IPS-NIHi11 (cell line): ENCODE data around the gene ERC2.

ENCODE experiments used
- DNase-seq: peaks from one replicate; pipeline ENCODE4 v3.0.0; 2012; ENCODE audit warnings: mixed read lengths, low spot score

Gene ERC2

DNA sequence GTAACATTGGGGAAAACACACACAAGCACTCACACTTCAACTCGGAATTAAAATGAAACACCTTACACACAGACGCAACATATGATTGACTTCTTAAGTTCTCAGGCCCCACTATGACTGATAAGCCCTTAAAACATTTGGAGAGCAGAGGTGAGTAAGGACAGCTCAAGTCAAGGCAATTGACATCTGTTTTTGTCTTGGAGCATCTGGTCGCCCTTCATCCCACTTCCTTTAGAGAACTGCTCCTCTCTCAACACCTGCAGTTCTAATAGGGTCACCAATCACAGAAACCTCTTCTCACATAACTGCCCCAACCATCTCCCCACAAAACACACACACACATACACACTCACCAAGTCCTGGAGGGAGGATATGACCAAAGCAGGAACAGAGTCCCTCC, 43.4 kb downstream of the ERC2 start:
- DNase-seq: no peak

DNA sequence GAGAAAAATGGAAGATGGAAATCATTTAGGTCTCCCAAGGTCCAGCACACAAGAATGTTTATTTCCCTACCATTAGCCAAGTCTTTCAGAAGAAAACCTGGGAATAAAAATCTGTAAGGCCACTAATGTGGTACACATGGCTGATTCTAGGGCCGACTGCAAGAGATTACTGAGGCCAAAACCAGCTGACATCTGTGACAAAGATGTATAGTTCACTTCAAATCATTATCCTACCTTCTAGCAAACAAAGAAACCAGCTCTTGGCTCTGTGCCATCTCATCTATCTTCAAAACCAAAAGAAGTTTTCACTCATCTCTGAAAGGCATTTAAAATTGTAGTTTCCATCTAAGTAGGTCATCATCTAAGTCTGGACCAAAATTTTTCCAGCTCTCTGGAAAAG, 43.9 kb downstream of the ERC2 start:
- no peak for DNase-seq

DNA sequence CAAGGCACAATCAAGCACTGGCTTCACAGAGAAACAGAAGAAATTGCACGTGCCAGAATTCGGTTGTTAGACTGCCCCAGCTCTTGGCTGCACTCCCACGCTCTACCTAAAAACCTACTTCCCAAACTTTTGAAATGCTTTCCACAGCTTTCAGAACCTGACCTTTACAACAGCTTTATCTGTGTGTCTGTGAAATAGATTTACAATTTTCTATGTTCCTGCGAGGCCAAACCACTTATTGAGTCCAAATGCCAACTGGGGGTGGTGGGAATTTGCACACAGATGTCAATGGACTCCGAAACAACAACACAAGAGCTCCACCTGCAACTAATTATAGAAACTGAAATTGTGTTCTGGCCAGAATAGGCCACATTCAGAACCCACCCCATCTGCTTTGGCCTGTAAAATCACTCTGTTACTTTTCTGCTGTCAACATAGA, 44.6 kb downstream of the ERC2 start:
- no peak for DNase-seq

DNA sequence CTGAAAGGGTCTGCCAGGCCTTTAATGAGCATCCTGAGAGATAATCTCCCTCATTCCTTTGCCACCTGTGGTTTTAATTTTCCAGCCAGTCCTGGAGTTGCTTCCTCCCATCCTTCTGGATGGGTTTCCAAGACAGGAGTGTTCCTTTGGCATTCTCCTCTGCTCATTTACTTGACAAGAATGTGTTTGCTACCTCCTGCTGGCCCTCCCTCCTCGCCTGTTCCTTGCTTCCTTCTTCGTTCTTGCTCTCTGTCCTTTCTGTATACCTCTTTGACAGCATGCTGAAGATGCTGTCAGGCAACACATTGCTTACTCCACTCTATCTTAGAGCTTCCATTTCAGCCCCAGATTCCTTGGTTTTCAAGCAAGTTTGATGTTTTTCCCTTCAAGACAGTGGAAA, 46.0 kb downstream of the ERC2 start:
- no peak for DNase-seq

DNA sequence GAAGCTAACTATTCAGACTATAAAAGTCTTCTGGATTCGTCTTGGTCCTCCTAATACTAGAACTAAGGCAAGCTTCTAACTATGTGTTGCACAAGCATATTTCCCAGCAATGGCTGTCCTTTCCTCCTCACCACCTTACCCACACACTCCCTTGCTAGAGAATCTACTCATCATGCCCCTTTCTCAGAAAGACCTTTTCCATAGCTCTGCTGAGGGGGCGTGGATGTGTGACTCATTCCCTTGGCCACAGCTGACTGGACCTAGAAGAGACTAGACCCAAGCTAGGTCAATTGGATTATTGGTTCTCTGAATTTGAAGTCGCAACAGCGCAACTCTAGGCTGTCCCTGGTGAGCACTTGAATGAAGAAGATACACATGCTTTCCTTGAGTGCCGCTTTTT, 47.1 kb downstream of the ERC2 start:
- no peak for DNase-seq

DNA sequence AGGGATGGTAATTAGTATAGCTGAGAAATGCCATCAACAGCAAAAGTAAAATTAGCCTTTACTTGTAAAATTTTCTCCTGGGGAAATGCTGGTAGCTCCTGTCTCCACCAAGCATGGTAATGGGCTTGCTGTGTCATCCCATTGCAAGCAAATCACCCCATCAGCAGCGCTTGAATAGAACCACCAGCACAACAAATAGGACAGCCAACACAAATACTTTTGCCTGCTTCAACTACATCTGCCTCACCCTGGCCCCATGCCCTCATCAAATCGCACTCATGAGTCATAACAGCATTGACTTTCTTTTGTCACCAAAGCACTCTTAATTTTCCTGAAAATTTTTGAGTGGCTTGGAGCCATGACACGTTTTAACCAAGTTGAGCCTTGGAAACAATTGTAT, 52.6 kb downstream of the ERC2 start:
- DNase-seq: no peak

DNA sequence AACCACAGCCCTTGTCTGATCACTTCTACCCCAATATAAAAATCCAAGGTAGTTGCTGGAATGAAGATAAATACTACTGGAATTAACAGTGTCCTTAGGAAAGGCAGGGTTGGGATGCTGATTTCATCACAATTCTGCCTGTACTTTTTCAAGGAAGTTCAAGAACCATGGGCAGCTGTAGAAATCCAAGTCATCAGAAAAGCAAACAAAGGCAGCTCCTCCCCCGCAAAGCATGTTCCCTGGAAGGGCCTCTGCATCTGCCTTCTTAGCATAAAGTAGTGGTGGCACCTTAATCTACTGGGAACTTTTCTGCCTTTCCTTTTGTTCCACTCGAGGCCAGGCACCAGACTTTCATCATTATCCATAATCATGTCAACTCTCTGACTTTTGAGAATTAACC, 54.4 kb downstream of the ERC2 start:
- DNase-seq: no peak

DNA sequence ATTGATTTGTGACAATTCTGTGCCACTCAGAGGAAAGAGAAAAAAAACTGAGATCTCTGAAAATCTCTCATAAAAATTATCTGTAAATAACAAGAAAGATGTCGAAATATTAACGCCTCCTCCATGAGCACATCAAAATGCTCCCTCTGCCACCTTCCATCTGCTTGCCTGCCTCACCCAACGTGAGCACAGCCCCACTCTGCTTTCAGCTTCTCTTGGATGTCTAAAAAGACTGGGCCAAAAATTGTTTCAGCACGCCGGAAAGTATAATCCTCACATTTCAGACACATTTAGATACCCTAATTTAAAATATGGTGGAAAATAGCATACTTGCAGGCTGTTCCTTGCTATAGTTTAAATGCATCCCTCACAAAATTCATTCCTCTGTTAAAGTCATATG, 57.1 kb downstream of the ERC2 start:
- DNase-seq: no peak

DNA sequence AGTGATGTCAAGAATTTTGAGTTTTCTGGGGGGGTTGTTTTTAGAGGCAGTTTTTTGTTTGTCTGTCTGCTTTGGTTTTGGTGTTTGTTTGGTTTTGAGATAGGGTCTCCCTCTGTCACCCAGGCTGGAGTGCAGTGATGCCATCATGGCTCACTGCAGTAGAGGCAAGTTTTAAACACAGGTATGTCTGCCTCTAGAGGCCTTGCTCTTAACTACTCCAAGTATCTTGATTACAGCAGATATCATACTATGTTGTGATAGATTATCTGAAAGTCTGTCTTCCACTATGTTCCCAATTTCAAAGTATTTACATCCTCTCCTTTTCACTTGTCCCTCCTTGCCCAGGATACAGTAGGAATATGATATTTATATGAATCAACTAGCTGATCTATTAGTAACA, 57.7 kb downstream of the ERC2 start:
- no peak for DNase-seq

DNA sequence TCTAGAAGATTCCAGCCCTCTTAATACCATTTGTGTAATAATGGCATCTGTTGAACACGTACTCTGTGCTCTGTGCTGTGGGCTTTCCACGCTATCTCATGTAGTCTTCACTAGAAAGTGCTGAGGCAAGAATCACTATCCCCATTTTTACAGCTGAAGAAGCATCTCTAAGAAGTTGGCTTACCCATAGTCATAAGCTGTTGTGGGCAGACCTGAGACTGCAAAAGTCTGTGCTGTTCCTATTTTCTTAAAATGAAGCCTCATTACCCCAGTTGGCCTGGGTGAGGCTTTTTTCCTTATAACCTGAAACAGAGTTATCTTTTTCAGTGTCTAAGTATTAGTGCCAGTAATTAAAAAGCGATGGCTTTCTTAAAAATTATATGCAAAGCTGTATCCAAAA, 58.5 kb downstream of the ERC2 start:
- DNase-seq: no peak

DNA sequence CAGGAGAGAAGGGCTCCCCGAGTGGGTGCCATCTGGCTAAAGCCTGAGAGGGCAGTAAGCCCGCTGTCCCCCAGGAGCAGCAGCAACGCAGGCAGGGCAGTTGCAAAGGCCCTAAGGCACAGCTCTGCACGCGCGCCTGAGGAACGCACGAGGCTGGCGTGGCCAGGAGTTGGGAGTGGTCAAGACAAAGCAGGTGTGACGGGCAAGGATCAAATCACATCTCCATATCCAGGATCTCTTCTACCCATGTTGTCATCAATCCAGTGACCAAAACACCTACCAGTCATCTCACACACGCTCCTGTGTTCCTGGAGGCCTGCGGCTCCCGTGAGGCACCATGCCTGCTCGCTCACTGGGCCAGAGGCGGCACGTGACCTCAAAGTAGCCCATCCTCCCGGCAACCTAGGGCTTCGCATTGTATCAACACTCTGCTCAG, 59.5 kb downstream of the ERC2 start:
- DNase-seq: no peak

DNA sequence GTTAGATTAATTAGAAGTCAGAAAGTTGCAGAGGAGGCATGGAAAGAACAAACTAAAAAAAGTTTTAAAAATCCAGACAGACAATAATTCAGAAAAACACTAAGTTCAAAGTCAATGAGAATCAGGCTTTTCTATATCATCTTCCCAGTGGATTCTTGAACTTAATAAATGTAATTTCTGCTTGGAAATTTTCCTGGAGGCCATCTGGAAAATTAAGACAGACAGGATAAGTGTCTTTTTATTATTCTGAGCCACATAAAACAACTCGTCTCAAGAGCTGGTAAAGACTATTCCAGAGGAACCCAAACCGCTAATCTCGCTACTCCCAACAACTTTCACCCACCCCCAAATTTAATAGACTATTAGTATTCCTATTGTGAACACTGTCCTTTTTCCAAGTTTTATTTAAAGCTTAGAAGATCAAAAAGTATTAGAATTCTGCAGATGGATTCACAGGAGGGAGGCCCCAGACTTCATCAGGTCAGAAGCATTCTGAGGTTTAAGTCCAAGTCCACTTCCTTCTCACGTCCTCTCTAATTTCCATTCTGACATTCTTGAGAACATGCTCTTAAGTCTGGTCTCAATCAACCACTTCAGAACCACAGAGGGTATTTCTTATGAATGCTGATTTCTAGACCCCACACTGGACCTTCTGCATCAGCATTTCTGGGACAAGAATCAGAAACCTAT, 61.3 kb downstream of the ERC2 start:
- no peak for DNase-seq

DNA sequence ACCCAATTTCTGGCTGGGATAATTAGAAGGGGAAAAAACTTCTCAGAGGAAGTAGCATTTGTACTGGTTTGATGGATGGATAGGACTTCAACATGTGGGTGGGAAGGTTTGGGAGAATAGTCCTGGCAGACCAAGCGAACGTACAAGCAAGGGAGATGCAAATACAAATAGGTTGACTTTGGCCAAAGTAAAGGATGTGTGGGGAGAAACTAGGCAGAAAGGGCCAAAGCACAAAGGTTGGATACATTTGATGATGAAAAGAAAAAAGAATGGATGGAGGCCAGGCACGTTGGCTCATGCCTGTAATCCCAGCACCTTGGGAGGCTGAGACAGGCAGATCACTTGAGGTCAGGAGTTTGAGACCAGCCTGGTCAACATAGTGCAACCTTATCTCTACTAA, 63.4 kb downstream of the ERC2 start:
- DNase-seq: no peak

DNA sequence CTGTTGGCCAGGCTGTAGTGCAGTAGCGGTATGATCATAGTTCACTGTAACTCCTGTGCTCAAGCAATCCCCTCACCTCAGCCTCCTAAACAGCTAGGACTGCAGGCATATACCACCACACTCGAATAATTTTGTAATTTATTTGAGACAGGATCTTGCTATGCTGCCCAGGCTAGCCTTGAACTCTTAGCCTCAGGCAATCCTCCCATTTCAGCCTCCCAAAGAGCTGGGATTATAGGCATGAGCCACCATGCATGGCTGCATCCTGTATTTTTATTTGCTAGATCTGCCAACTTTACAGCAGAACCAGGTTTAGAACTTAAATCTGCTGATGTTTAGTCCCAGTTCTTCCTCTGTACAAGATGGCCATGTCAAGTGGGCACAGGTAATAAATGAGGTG, 69.6 kb downstream of the ERC2 start:
- DNase-seq: no peak

DNA sequence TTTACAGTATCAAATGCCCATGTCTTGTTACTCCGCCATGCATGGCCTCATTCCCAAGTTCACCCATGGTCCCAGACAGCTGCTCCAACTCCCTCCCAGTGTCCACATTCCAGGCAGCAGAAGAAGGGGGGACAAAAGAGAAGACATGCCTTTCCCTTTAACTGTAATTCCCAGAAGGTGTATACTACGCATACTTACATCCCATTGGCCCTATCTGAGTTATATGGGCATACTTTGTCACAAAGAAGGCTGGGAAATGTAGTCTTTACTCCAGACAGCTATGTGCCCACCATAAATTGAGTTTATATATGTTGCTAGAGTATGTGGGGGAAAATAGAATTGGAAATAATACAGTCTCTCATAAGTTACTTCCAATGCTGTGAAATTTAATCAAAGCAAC, 70.5 kb downstream of the ERC2 start:
- no peak for DNase-seq

DNA sequence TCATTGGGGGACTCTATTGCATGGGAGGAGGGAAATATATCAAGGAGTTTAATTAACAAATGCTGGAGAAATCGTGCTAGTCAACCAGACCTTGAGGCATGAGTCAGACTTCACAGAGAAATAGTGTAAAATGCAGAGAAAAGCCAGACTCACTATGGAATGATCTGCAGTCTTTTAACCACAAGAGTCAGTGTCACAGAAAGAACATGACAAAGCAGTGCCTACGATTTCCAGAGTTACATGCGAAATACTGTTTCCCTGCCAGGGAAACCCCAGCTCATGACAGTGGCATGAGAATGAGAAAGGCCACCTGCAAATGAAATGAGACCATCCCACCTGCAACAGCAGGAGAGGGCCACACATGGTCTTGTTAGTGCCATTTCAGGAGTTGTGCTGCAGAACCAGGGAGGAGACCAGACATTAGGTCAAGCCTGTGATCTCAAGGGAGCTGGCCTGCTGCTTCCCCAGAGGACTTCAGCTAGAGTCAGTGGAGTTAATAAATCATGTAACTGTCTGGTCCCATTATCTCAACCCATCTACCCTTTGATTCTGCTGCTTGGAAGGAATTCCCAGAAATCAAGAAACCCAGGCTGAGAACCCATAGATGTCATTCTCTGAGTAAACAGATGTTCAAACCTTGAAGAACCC, 79.0 kb downstream of the ERC2 start:
- no peak for DNase-seq

DNA sequence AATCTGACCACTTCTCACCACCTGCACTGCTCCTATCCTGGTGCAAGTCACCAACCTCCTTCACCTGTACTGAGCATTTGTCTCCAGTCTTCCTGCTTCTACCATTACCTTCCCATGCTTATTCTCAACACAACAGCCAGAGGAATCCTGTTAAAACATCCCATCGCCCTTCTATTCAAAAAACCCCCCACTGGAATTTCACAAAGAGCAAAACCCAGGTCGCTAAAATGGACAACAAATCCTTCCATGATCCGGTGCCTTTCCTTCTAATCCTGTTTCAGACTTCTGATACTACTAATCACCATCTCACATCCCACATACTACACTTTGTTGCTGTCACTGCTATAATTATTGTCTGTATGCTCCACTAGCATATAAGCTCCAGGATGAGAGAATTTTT, 85.2 kb downstream of the ERC2 start:
- DNase-seq: no peak

DNA sequence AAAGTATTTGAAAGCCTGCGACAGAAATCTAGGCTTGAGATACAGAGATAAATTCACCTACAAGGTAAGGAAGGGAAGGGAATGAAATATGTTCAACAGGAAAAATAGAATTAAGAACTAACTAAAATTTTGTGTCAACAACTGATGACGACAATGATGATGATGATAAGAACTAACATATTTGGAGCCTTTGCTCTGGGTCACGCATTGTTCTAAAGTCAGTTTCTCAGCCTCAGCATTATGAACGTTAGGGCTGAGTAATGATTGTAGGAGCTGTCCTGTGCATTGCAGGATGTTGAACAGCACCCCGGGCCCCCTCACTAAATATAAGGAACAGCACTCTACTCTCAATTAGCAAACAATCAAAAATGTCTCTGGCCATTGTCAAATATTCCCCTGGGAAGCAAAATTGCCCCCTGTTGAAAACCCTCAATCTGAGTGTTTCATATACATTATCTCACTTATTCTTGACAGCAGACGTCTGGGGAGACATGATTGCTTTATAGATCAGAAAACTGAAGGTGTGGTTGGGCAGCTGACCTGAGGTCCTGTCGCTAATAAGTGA, 88.5 kb downstream of the ERC2 start:
- no peak for DNase-seq

DNA sequence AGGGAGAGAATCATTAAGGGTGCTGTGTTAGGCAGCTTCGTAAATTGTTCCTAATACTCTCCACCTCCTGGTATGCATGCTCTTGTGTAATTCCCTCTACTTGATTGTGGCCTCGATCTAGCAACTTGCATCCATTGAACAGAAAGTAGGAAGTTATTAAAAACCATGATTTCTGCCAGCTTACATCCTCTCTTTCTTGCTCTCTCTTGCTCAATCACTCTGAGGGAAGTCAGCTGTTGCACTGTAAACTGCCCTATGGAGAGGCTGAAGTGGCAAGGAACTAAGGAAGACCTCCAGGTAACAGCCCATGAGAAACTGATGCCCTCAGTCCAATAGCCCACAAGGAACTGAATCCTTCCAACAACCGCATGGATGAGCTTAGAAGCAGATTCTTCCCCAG, 92.6 kb downstream of the ERC2 start:
- no peak for DNase-seq

DNA sequence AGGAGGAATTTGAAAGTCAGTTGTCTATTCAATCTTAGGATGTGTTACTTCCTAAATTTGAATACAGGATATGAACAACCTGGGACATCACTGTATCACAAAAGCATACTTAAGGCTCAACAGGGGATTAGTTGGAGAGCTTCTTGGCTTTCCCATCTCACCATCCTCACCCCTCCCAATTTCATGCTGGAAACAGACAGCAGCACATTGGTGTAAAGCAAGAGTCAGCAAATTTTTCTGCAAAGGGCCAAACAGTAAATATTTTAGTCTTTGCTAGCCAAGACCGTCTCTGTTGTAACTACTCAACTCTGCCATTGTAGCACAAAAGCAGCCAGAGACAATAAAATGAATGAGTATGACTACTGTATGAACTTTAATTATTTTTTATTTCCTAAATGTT, 94.9 kb downstream of the ERC2 start:
- DNase-seq: peak; percentile 28

DNA sequence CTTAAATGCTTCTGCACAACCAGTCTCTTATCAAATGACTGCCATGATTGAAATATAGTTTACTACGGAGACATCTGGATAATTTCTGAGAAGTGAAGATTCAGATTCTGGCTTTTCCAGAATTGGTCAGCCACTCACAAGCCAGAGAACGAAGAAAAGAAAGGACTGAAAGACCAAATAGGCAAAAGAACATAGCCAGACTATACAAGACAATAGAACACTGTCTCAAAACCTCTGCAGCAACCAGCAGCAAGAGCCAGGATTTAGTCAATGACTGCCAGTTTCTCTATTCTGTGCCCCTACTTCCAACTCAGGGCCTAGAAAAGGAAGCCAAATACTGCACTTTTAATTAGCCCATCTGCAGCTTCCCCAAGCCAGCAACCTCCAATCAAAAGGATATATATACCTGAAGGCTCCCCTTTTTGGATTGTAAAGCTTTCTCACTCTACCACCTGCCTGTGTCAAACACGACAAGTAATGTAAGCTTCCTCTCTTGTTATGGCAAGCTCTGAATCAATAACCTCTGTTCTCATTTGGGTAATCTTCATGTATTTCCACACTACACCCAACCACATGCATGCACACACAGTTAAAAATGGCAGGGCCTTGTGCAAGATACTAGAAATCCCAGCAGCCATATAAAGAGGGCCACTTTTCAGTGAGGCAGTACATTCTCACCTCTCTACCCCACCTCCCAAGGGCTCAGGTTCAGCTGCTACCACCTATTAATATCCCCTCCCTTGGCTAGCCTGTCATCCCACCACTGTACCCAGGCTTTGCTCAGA, 97.1 kb downstream of the ERC2 start:
- DNase-seq: no peak

DNA sequence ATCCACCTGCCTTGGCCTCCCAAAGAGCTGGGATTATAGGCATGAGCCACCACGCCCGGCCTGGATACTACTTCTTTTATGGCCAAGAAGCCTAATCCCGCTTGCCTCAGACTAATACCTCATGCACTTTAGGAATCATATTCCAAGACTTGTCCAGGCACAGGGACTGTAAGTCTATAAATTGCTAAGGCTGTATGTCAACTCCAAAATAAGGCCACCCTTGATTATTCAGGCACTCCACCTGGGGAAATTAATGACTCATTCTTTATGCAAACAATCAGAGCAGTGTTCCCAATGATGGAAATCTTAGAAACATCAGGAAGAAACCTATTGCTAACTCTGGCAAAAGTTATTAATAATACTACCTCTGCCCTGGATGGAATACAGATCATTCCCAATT, 98.4 kb downstream of the ERC2 start:
- no peak for DNase-seq

DNA sequence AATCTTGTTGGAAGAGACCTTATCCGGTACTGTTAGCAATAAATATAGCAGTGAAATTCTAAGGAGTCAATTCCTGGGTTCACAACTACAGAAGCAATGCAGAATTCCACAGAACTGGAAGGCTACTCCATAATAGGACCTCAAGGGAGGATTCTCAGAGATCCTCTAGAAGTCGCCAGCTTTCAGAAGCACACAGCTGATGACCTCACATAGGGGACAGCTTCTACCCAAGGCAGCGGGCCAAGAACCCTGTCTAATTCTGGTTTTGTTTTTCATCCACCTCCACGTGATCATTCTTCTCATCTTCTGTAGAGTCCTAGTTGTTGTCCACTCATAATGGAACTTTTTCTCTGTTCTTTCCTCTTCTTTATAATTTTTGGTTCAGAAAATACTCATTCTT, 99.4 kb downstream of the ERC2 start:
- DNase-seq: no peak
